Head of caudate nucleus (tissue), 42 donors: ENCODE results near the gene RNF223.

Source experiments
- DNase-seq, 42 donors: peaks; one replicate each; pipeline versions ENCODE4 v3.0.0 to v3.0.0-alpha.2; 2020 to 2021; ENCODE audit warnings: mixed read lengths in 7 of 42
- intact Hi-C: fragments of 100-400 bp; cut with DNase I; formaldehyde crosslinking; loops from one replicate; pipeline ENCODE4 v1.15.0; 2022

The RNF223 gene

GRCh38 chr1:1041092-1041523 is 33.0 kb downstream of the RNF223 start:
- intact Hi-C loops = no loop called here
- DNase-seq = no peak

- DNase-seq = peak; percentile 42 to 92 (median 82)
- intact Hi-C loops = no loop called here
These were observed 33.8 kb downstream of the RNF223 start for GRCh38 chr1:1040004-1040991.

GRCh38 chr1:1039145-1039910 is 34.8 kb downstream of the RNF223 start:
- DNase-seq = no peak
- intact Hi-C loops = loop anchor here (10.0 kb wide), 1 partner anchor 75 kb away; the partner anchor contains the start of gene C1orf159

DNA sequence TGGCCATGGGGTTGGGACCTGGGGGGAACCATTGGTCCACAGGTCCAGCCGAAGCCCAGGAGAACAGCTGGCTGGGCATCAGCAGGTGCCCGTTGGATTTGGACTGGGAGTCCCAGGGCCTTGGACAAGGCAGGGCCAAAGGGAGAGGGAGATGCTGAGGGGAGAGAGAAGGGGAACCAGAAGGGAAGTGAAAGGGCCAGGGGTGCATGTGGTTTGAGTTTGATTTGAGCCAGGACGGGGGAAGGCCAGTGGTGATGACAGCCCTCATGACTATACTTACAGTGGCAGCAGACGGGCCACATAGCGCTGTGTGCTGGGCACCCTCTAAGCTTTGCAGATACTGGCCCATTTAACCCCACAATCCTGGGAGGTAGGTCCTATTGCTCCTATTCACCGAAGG is 35.4 kb downstream of the RNF223 start:
- intact Hi-C loops = loop anchor here (10.0 kb wide), 1 partner anchor 76 kb away; the partner anchor contains the start of gene C1orf159

DNA sequence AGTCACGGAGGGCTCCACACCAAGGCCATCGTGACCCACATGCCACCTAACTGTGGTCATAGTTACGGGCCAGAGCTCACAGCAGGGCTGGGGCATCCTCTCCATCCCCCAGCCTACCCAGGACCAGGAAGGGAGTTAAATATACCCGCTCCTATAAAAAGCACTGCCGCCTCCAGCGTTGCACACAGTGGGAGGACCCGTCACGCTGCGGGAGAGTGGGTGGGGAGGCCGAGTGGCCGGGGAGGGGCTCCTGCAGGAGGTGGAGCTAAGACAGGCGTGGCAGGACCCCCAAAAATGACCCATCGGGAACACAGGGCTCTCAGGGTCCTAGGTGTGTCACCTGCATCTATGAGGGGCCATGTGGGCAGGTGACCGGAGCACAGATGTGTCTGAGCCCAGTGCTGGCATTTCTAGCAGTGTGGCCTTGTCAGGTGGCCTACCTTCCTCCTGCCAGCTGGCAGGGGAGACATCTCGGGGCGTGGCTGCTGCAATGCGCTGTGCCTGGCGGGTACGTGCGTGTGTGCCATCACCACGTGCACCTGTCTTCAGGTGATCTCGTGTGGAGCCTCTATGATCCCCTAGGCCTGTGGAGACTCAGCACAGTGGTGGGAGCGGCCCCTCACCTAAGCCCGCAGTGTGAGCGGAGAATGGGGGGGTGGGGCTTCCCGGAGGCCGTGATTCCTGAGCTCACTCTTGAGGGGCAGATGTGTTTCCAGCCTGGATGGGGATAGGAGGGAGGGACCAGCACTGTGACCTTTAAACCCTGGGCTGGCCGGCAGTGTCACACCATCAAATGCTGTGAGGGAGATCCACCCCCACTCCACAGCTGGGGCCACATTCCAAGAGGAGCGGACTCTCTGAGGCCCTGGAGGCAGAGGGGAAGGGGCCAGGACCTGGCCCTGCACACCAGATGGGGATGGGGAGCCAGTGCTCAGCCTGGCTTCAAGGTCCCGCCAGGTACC is 36.5 kb downstream of the RNF223 start:
- intact Hi-C loops = loop anchor here (10.0 kb wide), 1 partner anchor 77 kb away; the partner anchor contains the start of gene C1orf159
- peak in 22 of 42 donors; percentile 25 to 78 (median 58) for DNase-seq

More for the DNA sequence above, 35.4 kb downstream of the RNF223 start:
- DNase-seq = no peak

DNA sequence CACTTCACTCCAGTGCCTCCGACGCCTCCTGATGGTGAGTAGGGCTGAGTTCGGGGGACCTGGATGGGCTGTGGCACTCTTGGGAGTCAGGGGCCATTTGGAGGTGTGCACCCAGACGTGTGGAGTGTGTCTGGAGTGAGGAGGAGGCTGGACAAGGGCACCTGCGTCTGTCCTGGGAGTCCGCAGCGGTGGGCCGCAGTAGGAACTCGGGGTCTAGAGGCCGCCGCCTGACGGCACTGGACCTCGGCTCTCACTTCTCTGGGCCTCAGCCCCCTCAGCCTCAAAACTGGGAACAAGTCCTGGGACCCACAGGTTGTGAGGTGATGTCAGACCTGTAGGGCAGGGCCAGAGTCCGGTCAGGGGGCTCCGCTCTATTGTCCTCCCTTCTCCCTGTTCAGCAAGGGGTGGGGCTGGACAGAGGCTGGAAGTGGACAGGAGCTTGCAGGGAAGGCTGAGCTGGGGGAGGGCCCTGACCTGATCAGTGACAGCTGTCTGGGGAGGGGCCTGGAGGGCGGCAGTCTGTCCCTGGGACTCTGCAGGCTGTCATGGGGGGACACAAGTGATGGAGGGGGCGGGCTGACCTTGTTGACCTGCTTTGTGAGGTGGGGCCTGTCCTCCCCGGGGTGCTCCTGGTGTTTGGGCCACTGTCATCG is 38.7 kb downstream of the RNF223 start:
- intact Hi-C loops = loop anchor here (10.0 kb wide), 1 partner anchor 79 kb away; the partner anchor contains the start of gene C1orf159
- DNase-seq = no peak

GRCh38 chr1:1034439-1034781 is 39.7 kb downstream of the RNF223 start:
- DNase-seq = peak in 3 of 42 donors; percentile 13 to 32 (median 27)
- intact Hi-C loops = loop anchor here (10.0 kb wide), 1 partner anchor 80 kb away; the partner anchor contains the start of gene C1orf159

DNA sequence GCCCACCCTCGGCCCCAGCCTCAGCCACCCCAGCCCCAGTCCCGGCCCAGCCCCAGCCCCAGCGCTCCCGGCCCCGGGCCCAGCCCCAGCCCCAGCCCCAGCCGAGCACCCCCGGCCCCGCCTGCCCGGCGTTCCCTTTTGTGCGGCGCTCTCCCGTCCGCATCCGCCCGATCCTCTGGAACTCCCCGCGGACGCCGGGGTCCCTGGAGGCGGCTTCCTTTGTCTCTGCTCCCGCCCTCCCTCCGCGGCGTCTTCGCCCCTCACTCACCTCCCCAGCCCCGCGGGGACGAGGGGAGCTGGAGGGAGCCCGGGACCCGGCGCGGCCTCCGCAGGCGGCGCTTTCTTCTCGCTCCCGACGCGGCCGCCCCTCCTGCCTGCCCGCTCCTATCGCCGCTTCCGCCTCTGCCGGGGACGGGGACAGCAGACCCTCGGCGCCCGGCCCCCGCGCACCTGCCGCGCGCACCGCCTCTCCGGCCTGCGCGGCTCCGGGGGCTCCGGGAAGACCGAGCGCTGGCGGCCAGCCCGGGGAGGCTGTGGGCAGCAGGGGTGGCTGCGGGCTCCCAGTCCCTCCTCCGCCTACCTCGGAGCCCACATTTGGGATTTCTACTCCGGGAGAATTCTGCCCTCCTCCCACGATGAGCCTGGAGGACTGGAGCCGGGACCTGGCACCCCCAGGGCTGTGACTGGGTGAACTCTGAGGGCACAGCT is 40.2 kb downstream of the RNF223 start:
- no peak for DNase-seq
- intact Hi-C loops = loop anchor here (10.0 kb wide), 1 partner anchor 81 kb away; the partner anchor contains the start of gene C1orf159

DNA sequence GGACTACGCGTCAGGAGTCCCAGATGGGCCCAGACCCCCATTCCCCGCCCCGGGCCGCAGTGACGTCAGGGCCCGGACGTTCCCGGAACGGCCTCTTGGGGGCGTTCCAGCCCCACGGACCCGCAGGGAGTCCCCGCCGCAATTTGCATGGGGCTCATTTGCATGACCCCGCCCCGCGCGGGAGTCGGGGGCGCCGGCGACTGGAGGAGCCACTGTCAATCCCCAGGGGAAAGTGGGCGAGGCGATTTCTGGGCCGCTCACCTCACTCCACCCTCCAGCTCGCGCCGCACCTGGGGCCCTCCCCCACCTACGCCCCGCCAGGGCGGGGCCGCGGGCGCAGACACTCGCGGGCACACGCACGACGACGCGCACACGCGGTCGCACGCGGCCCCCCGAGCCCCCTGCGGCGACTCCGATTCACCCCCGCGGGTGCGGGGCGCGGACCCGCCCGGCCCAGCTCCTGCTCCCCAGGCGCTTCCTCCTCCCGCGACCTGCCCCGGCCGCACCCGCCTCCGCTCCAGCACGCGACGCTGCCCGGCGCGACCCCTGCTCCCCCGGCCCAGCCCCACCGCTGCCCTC is 41.0 kb downstream of the RNF223 start:
- peak; percentile 78 to 97 (median 93) for DNase-seq
- intact Hi-C loops = loop anchor here (10.0 kb wide), 1 partner anchor 82 kb away; the partner anchor contains the start of gene C1orf159

GRCh38 chr1:1032424-1032823 is 41.7 kb downstream of the RNF223 start:
- DNase-seq = peak in 19 of 42 donors; percentile 23 to 78 (median 50)
- intact Hi-C loops = loop anchor here (10.0 kb wide), 1 partner anchor 82 kb away; the partner anchor contains the start of gene C1orf159

DNA sequence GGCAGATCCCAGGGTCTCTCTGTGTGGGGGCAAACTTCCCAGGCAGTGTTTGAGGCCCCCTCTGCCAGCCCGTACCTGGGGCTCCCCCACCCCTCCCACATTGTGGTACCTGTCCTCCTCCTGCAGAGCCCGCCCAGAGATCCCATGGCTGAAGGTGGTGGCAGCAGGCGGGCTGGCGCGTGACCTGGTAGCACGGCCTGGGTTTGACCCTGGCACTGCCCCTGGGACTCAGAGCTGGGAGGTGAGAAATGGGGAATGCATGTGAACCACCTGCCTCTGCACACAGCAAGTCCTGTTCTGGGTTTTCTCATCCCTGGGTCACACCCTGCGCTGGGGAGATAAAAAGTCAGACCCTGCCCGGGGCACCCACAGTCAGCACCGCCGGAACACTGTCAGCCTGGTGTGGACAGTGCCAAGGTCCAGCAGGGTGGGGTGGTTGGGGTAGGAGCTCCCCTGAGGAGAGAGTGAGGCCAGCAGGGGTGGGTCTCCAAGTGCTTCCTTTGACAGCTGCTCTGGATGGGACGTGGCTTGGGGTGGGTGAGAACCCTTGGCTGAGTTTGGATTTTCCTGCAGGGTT is 42.4 kb downstream of the RNF223 start:
- intact Hi-C loops = loop anchor here (10.0 kb wide), 1 partner anchor 83 kb away; the partner anchor contains the start of gene C1orf159

DNA sequence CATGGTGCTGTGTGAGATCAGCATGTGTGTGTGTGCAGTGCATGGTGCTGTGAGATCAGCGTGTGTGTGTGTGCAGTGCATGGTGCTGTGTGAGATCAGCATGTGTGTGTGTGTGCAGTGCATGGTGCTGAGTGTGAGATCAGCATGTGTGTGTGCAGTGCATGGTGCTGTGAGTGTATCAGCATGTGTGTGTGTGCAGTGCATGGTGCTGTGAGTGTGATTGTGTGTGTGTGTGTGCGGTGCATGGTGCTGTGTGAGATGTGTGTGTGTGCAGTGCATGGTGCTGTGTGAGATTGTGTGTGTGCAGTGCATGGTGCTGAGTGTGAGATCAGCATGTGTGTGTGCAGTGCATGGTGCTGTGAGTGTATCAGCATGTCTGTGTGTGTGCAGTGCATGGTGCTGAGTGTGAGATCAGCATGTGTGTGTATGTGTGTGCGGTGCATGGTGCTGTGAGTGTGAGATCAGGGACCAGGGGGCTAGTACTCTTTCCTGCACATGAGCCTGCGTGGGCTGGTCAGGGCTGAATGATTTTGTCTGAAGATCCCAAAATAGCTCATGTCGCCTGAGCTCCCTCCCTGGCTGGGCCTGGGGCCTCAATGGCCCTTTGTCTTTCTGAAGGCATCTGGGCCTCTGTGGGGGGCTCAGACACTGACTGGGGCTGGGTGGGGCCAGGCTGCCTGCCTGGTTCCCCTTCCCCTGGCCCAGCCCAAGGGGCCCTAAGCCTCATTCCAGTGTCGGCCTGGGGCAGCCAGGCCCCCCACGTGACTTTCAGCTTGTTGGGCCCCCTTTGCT is 43.0 kb downstream of the RNF223 start:
- intact Hi-C loops = loop anchor here (10.0 kb wide), 1 partner anchor 84 kb away; the partner anchor contains the start of gene C1orf159
- peak in 9 of 42 donors; percentile 28 to 73 (median 54) for DNase-seq

More for the DNA sequence above, 42.4 kb downstream of the RNF223 start:
- DNase-seq = no peak

DNA sequence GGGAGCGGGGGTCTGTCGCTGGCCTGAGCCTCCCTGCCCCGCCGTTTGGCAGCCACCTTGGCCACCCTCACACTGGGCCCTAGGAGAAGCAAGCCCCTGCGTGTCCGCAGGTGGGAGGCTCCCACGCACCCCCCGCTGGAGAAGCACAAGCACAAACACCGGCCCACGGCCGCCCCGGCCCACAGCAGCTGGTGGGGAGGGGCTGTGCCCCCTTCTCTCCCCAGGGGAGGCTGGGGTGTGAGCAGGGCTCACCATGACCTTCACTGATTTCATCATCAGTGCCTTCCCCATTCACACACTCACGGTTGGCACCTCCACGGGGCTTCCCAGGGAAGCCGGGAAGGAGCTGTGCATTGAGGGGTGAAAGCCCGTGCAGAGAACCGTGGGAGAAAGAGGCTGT is 46.3 kb downstream of the RNF223 start:
- intact Hi-C loops = no loop called here
- DNase-seq = no peak

- intact Hi-C loops = no loop called here
- DNase-seq = no peak
These were observed 47.3 kb downstream of the RNF223 start for GRCh38 chr1:1026599-1027413.
